ENCODE measurements around the gene CSNK2A1.

- TF ChIP-seq CTCF (IDR thresholded peaks at IDR 0.05; ENCODE audit: low read depth, low read length, missing input control) (no peak), FOXA2 (IDR thresholded peaks at IDR 0.05) (no peak), SP1 (IDR thresholded peaks at IDR 0.05) (no peak), JUND (IDR thresholded peaks at IDR 0.05) (no peak), YY1 (IDR thresholded peaks at IDR 0.05) (no peak), FOXA1 (IDR thresholded peaks at IDR 0.05) (no peak), RXRA (IDR thresholded peaks at IDR 0.05) (no peak), TAF1 (conservative IDR thresholded peaks at IDR 0.05) (no peak), GABPA (IDR thresholded peaks at IDR 0.05 in 1 of 2, conservative IDR thresholded peaks at IDR 0.05 in 1 of 2) (no peak), EGR1 (IDR thresholded peaks at IDR 0.05; ENCODE audit: low read depth in 2 of 2) (no peak), RAD21 (IDR thresholded peaks at IDR 0.05) (no peak)
- TF ChIP-seq, protein P1, sequence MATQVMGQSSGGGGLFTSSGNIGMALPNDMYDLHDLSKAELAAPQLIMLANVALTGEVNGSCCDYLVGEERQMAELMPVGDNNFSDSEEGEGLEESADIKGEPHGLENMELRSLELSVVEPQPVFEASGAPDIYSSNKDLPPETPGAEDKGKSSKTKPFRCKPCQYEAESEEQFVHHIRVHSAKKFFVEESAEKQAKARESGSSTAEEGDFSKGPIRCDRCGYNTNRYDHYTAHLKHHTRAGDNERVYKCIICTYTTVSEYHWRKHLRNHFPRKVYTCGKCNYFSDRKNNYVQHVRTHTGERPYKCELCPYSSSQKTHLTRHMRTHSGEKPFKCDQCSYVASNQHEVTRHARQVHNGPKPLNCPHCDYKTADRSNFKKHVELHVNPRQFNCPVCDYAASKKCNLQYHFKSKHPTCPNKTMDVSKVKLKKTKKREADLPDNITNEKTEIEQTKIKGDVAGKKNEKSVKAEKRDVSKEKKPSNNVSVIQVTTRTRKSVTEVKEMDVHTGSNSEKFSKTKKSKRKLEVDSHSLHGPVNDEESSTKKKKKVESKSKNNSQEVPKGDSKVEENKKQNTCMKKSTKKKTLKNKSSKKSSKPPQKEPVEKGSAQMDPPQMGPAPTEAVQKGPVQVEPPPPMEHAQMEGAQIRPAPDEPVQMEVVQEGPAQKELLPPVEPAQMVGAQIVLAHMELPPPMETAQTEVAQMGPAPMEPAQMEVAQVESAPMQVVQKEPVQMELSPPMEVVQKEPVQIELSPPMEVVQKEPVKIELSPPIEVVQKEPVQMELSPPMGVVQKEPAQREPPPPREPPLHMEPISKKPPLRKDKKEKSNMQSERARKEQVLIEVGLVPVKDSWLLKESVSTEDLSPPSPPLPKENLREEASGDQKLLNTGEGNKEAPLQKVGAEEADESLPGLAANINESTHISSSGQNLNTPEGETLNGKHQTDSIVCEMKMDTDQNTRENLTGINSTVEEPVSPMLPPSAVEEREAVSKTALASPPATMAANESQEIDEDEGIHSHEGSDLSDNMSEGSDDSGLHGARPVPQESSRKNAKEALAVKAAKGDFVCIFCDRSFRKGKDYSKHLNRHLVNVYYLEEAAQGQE (IDR thresholded peaks at IDR 0.05): no peak
- TF ChIP-seq, protein P2, sequence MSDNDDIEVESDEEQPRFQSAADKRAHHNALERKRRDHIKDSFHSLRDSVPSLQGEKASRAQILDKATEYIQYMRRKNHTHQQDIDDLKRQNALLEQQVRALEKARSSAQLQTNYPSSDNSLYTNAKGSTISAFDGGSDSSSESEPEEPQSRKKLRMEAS (IDR thresholded peaks at IDR 0.05): no peak
- TF ChIP-seq, protein P3, sequence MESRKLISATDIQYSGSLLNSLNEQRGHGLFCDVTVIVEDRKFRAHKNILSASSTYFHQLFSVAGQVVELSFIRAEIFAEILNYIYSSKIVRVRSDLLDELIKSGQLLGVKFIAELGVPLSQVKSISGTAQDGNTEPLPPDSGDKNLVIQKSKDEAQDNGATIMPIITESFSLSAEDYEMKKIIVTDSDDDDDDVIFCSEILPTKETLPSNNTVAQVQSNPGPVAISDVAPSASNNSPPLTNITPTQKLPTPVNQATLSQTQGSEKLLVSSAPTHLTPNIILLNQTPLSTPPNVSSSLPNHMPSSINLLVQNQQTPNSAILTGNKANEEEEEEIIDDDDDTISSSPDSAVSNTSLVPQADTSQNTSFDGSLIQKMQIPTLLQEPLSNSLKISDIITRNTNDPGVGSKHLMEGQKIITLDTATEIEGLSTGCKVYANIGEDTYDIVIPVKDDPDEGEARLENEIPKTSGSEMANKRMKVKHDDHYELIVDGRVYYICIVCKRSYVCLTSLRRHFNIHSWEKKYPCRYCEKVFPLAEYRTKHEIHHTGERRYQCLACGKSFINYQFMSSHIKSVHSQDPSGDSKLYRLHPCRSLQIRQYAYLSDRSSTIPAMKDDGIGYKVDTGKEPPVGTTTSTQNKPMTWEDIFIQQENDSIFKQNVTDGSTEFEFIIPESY (IDR thresholded peaks at IDR 0.05): no peak
These were observed 114.9 kb downstream of the CSNK2A1 start for GRCh38 chr20:428658-429200.
